CD4-positive, alpha-beta T cell (primary cell): Measurements from ENCODE around the gene ACTL10. TPM values are rescaled to one million over a fixed set of nuclear protein-coding genes. Genes with fewer than 3 reads are reported as not detected.

Source experiments
- ATAC-seq: fragments of 200-7000 bp; cut with Tn5 transposase; one replicate; pipeline ENCODE4 v1.10.0; 2022; ENCODE audit warnings: mild to moderate bottlenecking; ENCODE audit not compliant: poor library complexity
- CTCF ChIA-PET: fragments of 350-600 bp; sonication (Branson Sonifier 250); formaldehyde crosslinking; loops from one replicate; lab custom pipeline; 2021; ENCODE audit warnings: antibody characterized with exemption, inconsistent platforms; lab: Charles Lee
- POLR2A ChIA-PET: fragments of 350-600 bp; sonication (Branson Sonifier 250); formaldehyde crosslinking; loops from one replicate; lab custom pipeline; 2021; ENCODE audit warnings: antibody characterized with exemption, inconsistent platforms; lab: Charles Lee
- DNase-seq, 14 experiments: peaks; one replicate each; pipeline ENCODE4 v3.0.0-alpha.2; 2013 to 2020; ENCODE audit warnings: mixed read lengths in 2 of 14
- H3K27ac ChIP-seq, 2 donors: one replicate each; pipeline versions ENCODE4 v1.5.1 to v1.7.0; 2013; ENCODE audit warnings: low read length in 2 of 2, low read depth in 1 of 2, mild to moderate bottlenecking in 1 of 2
- H3K27me3 ChIP-seq, 2 experiments: 1 replicate in 1 of 2; 2 replicates in 1 of 2; pipeline versions ENCODE4 v1.6.1 to v1.7.0; 2013; ENCODE audit warnings: low read length in 2 of 2, control low read depth in 1 of 2, mild to moderate bottlenecking in 1 of 2, moderate library complexity in 1 of 2; ENCODE audit not compliant: insufficient read depth in 2 of 2, control insufficient read depth in 1 of 2
- H3K36me3 ChIP-seq: one replicate; pipeline ENCODE4 v1.6.1; 2013; ENCODE audit warnings: low read length, control low read depth; ENCODE audit not compliant: insufficient read depth
- H3K4me1 ChIP-seq: one replicate; pipeline ENCODE4 v1.6.1; 2013; ENCODE audit warnings: low read length, control low read depth; ENCODE audit not compliant: insufficient read depth
- H3K4me3 ChIP-seq: one replicate; pipeline ENCODE4 v1.5.1; 2013; ENCODE audit warnings: mild to moderate bottlenecking, low read length, moderate library complexity
- H3K9me3 ChIP-seq, 2 experiments: 1 replicate in 1 of 2; 2 replicates in 1 of 2; pipeline versions ENCODE4 v1.6.1 to v1.7.0; 2013; ENCODE audit warnings: low read length in 2 of 2, mild to moderate bottlenecking in 2 of 2, control low read depth in 1 of 2, moderate library complexity in 1 of 2; ENCODE audit not compliant: control insufficient read depth in 1 of 2, insufficient read depth in 1 of 2
- H3K27ac Mint-ChIP-seq: one replicate; pipeline ENCODE4 v1.8.0; 2020; ENCODE audit warnings: mixed read lengths
- H3K27me3 Mint-ChIP-seq: one replicate; pipeline ENCODE4 v1.8.0; 2021; ENCODE audit warnings: mixed read lengths
- H3K36me3 Mint-ChIP-seq: one replicate; pipeline ENCODE4 v1.8.0; 2021; ENCODE audit warnings: low read depth, mixed read lengths
- H3K4me1 Mint-ChIP-seq: one replicate; pipeline ENCODE4 v1.8.0; 2021; ENCODE audit warnings: low read depth, mixed read lengths
- H3K4me3 Mint-ChIP-seq: one replicate; pipeline ENCODE4 v1.8.0; 2020; ENCODE audit warnings: mild to moderate bottlenecking, mixed read lengths
- H3K9me3 Mint-ChIP-seq: one replicate; pipeline ENCODE4 v1.8.0; 2020; ENCODE audit warnings: mixed read lengths
- intact Hi-C, 2 experiments: fragments of 100-400 bp; cut with DNase I in 1 of 2; cut with micrococcal nuclease in 1 of 2; formaldehyde crosslinking; loops; one replicate each; pipeline versions ENCODE4 v1.15.1 to v1.9.0; 2023 to 2025; cut with DNase I, micrococcal nuclease
- total RNA-seq, 174 experiments: library from RNA in 2 of 174; stranded (reverse) in 2 of 174; gene quantifications; one replicate each; pipeline ENCODE4 v1.2.3 and lab custom pipeline; 2021 to 2026
- TF ChIP-seq, protein P1 (sequence below): fragments of 200-600 bp; IDR thresholded peaks from one replicate; pipeline ENCODE4 v1.8.0; 2022; ENCODE audit warnings: antibody characterized with exemption, mild to moderate bottlenecking

Gene ACTL10
- total RNA-seq, 2 experiments from 2014 or later: 0.28 to 0.55 TPM

DNA sequence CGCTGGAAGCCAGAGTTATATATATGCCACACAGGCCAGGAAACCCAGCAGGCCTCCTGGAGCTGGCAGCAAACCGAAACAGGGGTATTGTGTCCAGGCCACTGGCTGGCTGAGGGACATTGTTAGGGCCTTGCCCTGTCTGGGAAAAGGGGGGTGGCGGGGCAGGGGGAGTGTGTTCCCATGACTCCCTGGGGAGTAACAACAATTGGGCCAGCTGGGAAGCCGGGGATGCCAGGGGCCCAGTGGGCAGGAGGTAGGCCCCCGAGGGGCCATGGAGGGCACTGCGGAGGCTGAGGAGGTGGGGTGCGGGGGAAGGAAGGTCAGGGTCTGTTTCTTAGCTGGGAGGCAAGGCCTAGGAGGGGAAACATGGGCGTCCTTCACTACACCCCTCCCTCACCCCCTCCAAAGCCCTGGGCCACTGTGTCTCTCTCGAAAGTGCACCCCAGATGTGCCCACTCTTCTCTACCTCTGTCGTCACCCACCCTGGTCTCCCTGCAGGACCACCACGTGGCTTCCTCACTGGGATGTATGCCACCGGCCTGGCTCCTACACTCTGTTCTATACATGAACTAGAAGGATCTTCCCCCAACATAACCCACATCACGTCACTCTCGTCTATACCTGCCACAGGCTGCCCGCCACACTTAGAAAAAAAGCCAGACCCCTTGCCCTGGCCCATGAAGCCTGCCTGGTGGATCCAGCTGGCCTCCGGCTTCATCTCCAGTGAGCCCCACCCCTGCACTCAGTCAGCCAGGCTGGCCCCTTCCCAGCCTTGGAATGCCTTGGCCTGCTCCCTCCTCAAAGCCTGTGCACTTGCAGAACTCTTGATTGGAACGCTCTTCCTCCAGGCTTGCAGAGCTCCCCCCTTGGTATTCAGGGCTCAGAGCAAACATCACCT lies 27.2 kb downstream of the ACTL10 start:
- H3K36me3 ChIP-seq: no peaks in the 10 kb centered on the region
- ChIA-PET POLR2A (interaction anchor here (1.0 kb wide), 1 partner anchor 26 kb away, joined by 6 read pairs; the partner anchor contains the start of gene PXMP4), CTCF (no interaction called here)
- H3K9me3 ChIP-seq: peaks cover 0 to 11% of the 10 kb centered on the region in 2 experiments
- H3K36me3 Mint-ChIP-seq: no peaks in the 10 kb centered on the region
- no peak overlapping the region for H3K27ac Mint-ChIP-seq
- ATAC-seq: no peak
- no peaks in the 10 kb centered on the region for H3K27me3 Mint-ChIP-seq
- no peaks in the 10 kb centered on the region for H3K9me3 Mint-ChIP-seq
- no peak overlapping the region for H3K27ac ChIP-seq
- peaks cover 18% of the 10 kb centered on the region for H3K4me1 ChIP-seq
- DNase-seq: no peak
- peaks cover 14% of the 10 kb centered on the region for H3K4me1 Mint-ChIP-seq
- TF ChIP-seq, protein P1, sequence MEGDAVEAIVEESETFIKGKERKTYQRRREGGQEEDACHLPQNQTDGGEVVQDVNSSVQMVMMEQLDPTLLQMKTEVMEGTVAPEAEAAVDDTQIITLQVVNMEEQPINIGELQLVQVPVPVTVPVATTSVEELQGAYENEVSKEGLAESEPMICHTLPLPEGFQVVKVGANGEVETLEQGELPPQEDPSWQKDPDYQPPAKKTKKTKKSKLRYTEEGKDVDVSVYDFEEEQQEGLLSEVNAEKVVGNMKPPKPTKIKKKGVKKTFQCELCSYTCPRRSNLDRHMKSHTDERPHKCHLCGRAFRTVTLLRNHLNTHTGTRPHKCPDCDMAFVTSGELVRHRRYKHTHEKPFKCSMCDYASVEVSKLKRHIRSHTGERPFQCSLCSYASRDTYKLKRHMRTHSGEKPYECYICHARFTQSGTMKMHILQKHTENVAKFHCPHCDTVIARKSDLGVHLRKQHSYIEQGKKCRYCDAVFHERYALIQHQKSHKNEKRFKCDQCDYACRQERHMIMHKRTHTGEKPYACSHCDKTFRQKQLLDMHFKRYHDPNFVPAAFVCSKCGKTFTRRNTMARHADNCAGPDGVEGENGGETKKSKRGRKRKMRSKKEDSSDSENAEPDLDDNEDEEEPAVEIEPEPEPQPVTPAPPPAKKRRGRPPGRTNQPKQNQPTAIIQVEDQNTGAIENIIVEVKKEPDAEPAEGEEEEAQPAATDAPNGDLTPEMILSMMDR: no peak
- intact Hi-C loops: no loop called here
- no peak overlapping the region for H3K4me3 Mint-ChIP-seq
- H3K27me3 ChIP-seq: no peaks in the 10 kb centered on the region
- no peak overlapping the region for H3K4me3 ChIP-seq

DNA sequence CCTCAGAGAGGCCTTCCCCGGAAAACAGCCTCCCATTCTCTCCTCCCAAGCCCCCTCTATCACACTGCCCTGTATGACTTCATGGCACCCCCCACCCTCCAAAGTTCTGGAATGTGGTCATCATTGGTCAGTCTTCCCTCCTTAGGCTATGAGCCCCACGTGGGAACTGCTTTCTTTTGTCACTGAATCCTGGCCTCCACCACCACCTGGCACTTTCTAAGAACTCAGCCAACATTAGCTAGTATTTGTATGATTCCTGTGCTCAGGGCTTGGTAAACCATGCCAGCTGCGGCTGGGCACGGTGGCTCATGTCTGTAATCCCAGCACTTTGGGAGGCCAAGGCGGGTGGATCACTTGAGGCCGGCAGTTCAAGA lies 27.9 kb downstream of the ACTL10 start:
- TF ChIP-seq, protein P1: no peak

DNA sequence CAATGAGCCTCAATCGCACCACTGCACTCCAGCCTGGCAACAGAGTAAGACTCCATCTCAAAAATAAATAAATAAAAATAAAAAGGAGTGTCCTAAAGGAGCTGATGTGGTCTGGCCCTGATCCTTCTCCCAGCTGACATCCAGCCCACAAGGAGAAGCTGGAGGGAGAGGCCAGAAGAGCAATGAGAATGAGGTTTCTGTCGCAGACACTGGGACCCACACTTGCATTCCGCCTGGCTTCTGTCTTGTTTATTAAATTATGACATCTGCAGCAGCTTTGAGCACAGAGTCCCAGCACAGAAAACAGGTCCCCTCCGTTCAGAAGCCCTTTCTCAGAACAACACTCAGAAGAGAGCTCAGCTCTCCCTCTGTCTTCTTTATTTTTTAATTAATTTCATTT lies 29.7 kb downstream of the ACTL10 start:
- TF ChIP-seq, protein P1: no peak
- Histone ChIP-seq H3K4me1 (no peaks in the 10 kb centered on the region), H3K27me3 (no peaks in the 10 kb centered on the region), H3K27ac (no peak overlapping the region), H3K9me3 (peaks cover 0 to 20% of the 10 kb centered on the region in 2 experiments), H3K4me3 (no peak overlapping the region), H3K36me3 (no peaks in the 10 kb centered on the region)
- ATAC-seq (no peak), DNase-seq (no peak)
- intact Hi-C loops: no loop called here
- POLR2A ChIA-PET: no interaction called here
- Mint-ChIP-seq H3K4me3 (no peak overlapping the region), H3K4me1 (no peaks in the 10 kb centered on the region), H3K9me3 (no peaks in the 10 kb centered on the region), H3K27ac (no peak overlapping the region), H3K27me3 (no peaks in the 10 kb centered on the region), H3K36me3 (no peaks in the 10 kb centered on the region)
- CTCF ChIA-PET: no interaction called here

More for the DNA sequence above, 27.9 kb downstream of the ACTL10 start:
- no peak overlapping the region for H3K27ac ChIP-seq
- Mint-ChIP-seq H3K27ac (no peak overlapping the region), H3K27me3 (no peaks in the 10 kb centered on the region), H3K36me3 (no peaks in the 10 kb centered on the region), H3K9me3 (no peaks in the 10 kb centered on the region), H3K4me1 (peaks cover 7% of the 10 kb centered on the region), H3K4me3 (no peak overlapping the region)
- CTCF ChIA-PET: no interaction called here
- peaks cover 13% of the 10 kb centered on the region for H3K4me1 ChIP-seq
- peaks cover 0 to 12% of the 10 kb centered on the region in 2 experiments for H3K9me3 ChIP-seq
- H3K36me3 ChIP-seq: no peaks in the 10 kb centered on the region
- no peak overlapping the region for H3K4me3 ChIP-seq
- no peaks in the 10 kb centered on the region for H3K27me3 ChIP-seq
- ATAC-seq (no peak), DNase-seq (no peak)
- intact Hi-C loops: no loop called here
- POLR2A ChIA-PET: interaction anchor here (0.6 kb wide), 1 partner anchor 100 kb away, joined by 3 read pairs; no protein-coding TSS in a partner anchor
